ENCODE results near the gene MIEF1.

The MIEF1 gene

GRCh38 chr22:39473851-39474250 lies 28.2 kb upstream of the MIEF1 start:
- no peaks in the 10 kb centered on the region for H3K27me3 ChIP-seq
- H3K4me3 ChIP-seq (ENCODE audit: low read depth, low read length) = no peak overlapping the region
- H3K9me3 ChIP-seq = no peaks in the 10 kb centered on the region
- TF ChIP-seq, protein P1, sequence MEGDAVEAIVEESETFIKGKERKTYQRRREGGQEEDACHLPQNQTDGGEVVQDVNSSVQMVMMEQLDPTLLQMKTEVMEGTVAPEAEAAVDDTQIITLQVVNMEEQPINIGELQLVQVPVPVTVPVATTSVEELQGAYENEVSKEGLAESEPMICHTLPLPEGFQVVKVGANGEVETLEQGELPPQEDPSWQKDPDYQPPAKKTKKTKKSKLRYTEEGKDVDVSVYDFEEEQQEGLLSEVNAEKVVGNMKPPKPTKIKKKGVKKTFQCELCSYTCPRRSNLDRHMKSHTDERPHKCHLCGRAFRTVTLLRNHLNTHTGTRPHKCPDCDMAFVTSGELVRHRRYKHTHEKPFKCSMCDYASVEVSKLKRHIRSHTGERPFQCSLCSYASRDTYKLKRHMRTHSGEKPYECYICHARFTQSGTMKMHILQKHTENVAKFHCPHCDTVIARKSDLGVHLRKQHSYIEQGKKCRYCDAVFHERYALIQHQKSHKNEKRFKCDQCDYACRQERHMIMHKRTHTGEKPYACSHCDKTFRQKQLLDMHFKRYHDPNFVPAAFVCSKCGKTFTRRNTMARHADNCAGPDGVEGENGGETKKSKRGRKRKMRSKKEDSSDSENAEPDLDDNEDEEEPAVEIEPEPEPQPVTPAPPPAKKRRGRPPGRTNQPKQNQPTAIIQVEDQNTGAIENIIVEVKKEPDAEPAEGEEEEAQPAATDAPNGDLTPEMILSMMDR (IDR thresholded peaks at IDR 0.05; ENCODE audit: low read depth, low read length) = no peak
- peaks cover 39% of the 10 kb centered on the region for H3K4me1 ChIP-seq
- H3K36me3 ChIP-seq = no peaks in the 10 kb centered on the region
- no peak for DNase-seq

DNA sequence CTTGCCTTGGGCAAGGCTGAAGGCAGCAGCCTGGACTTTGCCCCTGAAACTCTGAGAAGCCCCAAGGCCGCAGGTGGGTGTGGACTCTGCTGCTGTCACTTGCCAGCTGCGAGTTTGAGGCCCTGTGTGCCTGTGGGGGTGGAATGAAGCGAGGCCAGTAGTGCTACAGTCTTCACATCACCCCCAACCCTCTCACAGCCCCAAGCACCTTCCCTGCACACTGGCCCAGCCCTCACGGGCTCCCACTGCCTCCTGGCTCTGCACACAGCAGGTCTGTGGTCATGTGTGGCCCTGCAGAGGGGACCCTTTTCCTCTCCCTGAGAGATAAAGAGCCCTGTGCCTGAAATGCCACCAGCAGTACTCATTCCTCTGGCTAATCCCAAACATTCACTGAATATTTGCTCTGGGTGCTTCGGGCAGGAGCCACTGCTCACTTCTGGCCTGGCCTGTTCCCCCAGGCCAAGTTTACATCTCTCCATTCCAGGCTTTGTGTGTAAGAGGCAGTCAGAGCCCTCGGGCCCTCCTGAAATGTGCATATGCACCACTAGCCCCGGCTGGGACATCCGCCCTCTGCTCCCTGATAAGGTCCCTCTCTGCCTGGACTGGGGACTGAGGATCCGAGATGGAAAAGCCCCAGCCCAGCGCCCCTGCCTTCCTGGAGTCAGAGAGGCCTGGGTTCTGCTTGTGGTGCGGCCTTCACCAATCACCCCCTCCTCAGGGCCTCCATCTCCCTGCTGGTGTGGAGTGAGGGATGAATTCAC lies 27.6 kb upstream of the MIEF1 start:
- no peak overlapping the region for H3K4me3 ChIP-seq (ENCODE audit: low read depth, low read length)
- peak; percentile 55 for DNase-seq
- TF ChIP-seq, protein P1 (IDR thresholded peaks at IDR 0.05; ENCODE audit: low read depth, low read length) = no peak
- H3K4me1 ChIP-seq = peaks cover 39% of the 10 kb centered on the region
- H3K9me3 ChIP-seq = no peaks in the 10 kb centered on the region
- no peaks in the 10 kb centered on the region for H3K27me3 ChIP-seq
- no peaks in the 10 kb centered on the region for H3K36me3 ChIP-seq

DNA sequence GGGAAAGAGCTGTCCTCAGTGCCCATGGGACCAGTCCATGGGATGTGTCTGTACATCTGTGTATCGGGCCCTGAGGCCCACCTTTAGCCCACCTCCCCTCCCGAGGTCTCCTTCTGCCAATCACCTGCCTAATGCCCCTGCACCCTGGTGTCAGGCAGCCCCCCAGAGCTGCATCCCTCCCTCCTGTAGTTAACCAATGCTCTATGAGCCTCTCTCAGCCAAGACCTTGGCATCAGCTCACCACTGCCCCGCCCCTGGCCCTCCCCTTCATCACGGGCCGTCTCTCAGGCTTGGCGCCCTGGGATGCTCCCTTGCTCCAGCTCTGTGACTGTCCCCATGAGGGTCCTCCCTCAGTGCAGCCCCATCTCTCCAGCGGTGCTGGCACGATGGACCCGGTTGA lies 26.8 kb upstream of the MIEF1 start:
- H3K4me1 ChIP-seq = peaks cover 33% of the 10 kb centered on the region

DNA sequence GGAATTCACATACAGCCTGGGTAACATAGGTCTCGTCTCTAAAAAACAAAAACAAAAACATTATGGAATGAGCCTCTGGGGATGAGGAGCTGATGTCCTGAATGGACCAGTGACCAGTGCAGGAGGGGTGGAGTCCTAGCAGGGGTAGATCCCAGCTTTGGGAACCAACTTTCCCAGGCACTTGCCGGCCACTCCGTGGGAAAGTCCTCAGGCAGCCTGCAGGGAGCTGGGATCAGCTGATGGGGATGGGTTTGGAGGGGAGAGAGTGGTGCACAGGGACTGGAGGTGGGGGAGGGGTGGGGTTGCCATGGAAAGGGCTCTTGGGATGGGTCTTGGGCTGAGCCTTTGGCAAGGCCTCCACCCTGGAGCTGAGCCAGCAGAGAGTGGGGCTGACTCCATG lies 26.2 kb upstream of the MIEF1 start:
- TF ChIP-seq, protein P1 (IDR thresholded peaks at IDR 0.05; ENCODE audit: low read depth, low read length) = no peak

More for the DNA sequence above, 26.8 kb upstream of the MIEF1 start:
- Histone ChIP-seq H3K9me3 (no peaks in the 10 kb centered on the region), H3K4me3 (ENCODE audit: low read depth, low read length) (no peak overlapping the region), H3K27me3 (no peaks in the 10 kb centered on the region), H3K36me3 (no peaks in the 10 kb centered on the region)
- peak; percentile 44 for DNase-seq
- TF ChIP-seq, protein P1 (IDR thresholded peaks at IDR 0.05; ENCODE audit: low read depth, low read length) = no peak

DNA sequence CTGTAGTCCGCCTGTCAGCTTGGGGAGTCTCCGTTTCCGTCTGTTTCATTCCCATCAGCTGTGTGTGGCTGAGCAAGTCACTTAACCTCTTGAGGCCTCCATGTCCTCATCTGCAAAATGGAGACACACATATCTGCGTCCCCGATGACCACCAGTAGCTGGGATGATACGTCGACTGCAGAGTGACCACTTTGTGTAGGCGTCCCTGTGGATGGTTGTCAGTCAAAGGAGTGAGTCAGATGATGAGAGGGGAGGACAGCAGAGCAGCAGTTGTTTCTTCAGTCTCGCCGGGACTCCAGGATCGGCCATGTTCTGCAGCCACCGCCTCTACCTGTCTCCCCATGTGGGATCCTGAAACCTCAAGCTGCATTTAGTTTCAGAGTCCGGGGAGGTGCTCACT lies 25.4 kb upstream of the MIEF1 start:
- H3K4me3 ChIP-seq (ENCODE audit: low read depth, low read length) = no peak overlapping the region
- no peaks in the 10 kb centered on the region for H3K36me3 ChIP-seq
- no peaks in the 10 kb centered on the region for H3K27me3 ChIP-seq
- TF ChIP-seq, protein P1 (IDR thresholded peaks at IDR 0.05; ENCODE audit: low read depth, low read length) = no peak
- no peaks in the 10 kb centered on the region for H3K9me3 ChIP-seq
- H3K4me1 ChIP-seq = peaks cover 24% of the 10 kb centered on the region
- DNase-seq = no peak

More for the DNA sequence above, 26.2 kb upstream of the MIEF1 start:
- no peak for DNase-seq
- Histone ChIP-seq H3K9me3 (no peaks in the 10 kb centered on the region), H3K36me3 (no peaks in the 10 kb centered on the region), H3K4me1 (peaks cover 27% of the 10 kb centered on the region), H3K4me3 (ENCODE audit: low read depth, low read length) (no peak overlapping the region), H3K27me3 (no peaks in the 10 kb centered on the region)

DNA sequence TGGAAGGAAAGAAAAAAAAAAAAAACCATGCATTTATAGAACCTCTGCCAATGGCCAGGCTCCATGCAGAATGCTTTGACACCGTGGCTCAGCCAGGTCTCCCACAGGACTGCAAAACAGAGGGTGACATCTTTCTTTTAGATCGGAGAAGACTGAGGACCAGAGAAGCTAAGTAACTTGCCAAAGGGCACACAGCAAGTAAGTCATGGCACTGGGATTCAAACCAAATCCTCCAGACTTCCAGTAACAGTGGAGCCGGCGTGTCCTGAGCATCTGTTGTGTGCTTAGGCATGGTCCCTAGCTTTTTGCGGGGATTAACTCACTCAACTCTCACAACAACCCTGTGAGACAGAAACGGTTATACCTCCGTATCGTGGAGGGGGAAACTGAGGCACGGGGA lies 24.5 kb upstream of the MIEF1 start:
- no peaks in the 10 kb centered on the region for H3K27me3 ChIP-seq
- no peak for DNase-seq
- no peaks in the 10 kb centered on the region for H3K36me3 ChIP-seq
- H3K9me3 ChIP-seq = no peaks in the 10 kb centered on the region
- TF ChIP-seq, protein P1 (IDR thresholded peaks at IDR 0.05; ENCODE audit: low read depth, low read length) = no peak
- peaks cover 22% of the 10 kb centered on the region for H3K4me1 ChIP-seq
- no peak overlapping the region for H3K4me3 ChIP-seq (ENCODE audit: low read depth, low read length)
